Fibroblast of lung (primary cell): ENCODE measurements around the gene CCDC195. TPM values are rescaled to one million over a fixed set of nuclear protein-coding genes. Genes with fewer than 3 reads are reported as not detected.

Experiments used
- DNase-seq, 2 donors: peaks; one replicate each; pipeline versions ENCODE4 v3.0.0 to v3.0.0-alpha.2; 2010; ENCODE audit warnings: low read depth in 2 of 2
- H2AFZ ChIP-seq: 2 replicates; pipeline ENCODE4 v1.5.1; 2012; ENCODE audit warnings: low read length, control low read depth, inconsistent platforms
- H3K27ac ChIP-seq: 2 replicates; pipeline ENCODE4 v1.5.1; 2011; ENCODE audit warnings: low read length, control low read depth; ENCODE audit not compliant: insufficient read depth
- H3K27me3 ChIP-seq: 2 replicates; pipeline ENCODE4 v1.5.1; 2011; ENCODE audit warnings: mild to moderate bottlenecking, low read length; ENCODE audit not compliant: control insufficient read depth, insufficient read depth
- H3K36me3 ChIP-seq: 2 replicates; pipeline ENCODE4 v1.5.1; 2011; ENCODE audit warnings: low read length; ENCODE audit not compliant: control insufficient read depth, insufficient read depth
- H3K4me1 ChIP-seq: 2 replicates; pipeline ENCODE4 v1.5.1; 2011; ENCODE audit warnings: low read length; ENCODE audit not compliant: control insufficient read depth, insufficient read depth; ENCODE audit errors: extremely low read depth
- H3K4me2 ChIP-seq: 2 replicates; pipeline ENCODE4 v1.5.1; 2011; ENCODE audit warnings: low read length, control low read depth; ENCODE audit not compliant: insufficient read depth; ENCODE audit errors: extremely low read depth
- H3K4me3 ChIP-seq, 4 experiments: fragments of 200-600 bp in 1 of 4; sonication (generic) in 1 of 4; replicated peaks in 1 of 4; 2 replicates each; pipeline ENCODE4 v1.5.1; 2011 to 2016; ENCODE audit warnings: low read length in 4 of 4, low read depth in 3 of 4, mild to moderate bottlenecking in 3 of 4, control low read depth in 2 of 4, inconsistent platforms in 1 of 4, mixed read lengths in 1 of 4; ENCODE audit not compliant: insufficient read depth in 1 of 4; ENCODE audit errors: control extremely low read depth in 1 of 4
- H3K79me2 ChIP-seq: 2 replicates; pipeline ENCODE4 v1.5.1; 2012; ENCODE audit warnings: mild to moderate bottlenecking, low read length, inconsistent platforms; ENCODE audit not compliant: control insufficient read depth, insufficient read depth
- H3K9ac ChIP-seq: 2 replicates; pipeline ENCODE4 v1.5.1; 2011; ENCODE audit warnings: mild to moderate bottlenecking, low read length, control low read depth; ENCODE audit not compliant: insufficient read depth
- H3K9me3 ChIP-seq: 2 replicates; pipeline ENCODE4 v1.5.1; 2012; ENCODE audit warnings: low read depth, low read length; ENCODE audit not compliant: control insufficient read depth, insufficient read depth
- H4K20me1 ChIP-seq: 2 replicates; pipeline ENCODE4 v1.5.1; 2011; ENCODE audit warnings: low read length; ENCODE audit not compliant: control insufficient read depth, insufficient read depth; ENCODE audit errors: extremely low read depth
- EZH2 ChIP-seq: IDR thresholded peaks from 2 replicates; pipeline ENCODE4 v1.5.1; 2012; ENCODE audit warnings: low read length, control low read depth, mild to moderate bottlenecking; ENCODE audit errors: missing control alignments
- polyA plus RNA-seq, 2 donors: library from polyadenylated mRNA; depleted of rRNA in 1 of 2; stranded (reverse) in 1 of 2; unstranded in 1 of 2; fragments of >200 nt; gene quantifications; 2 replicates each; pipeline ENCODE4 v1.2.1, GENCODE V29; 2011 to 2012; ENCODE audit warnings: missing spikeins in 1 of 2
- total RNA-seq: library from RNA; depleted of rRNA; stranded (reverse); fragments of >200 nt; gene quantifications from 2 replicates; pipeline ENCODE4 v1.2.1, GENCODE V29; 2014
- TF ChIP-seq, protein P1 (sequence below), 2 donors: IDR thresholded peaks in 1 of 2; conservative IDR thresholded peaks in 1 of 2; 1 replicate in 1 of 2; 2 replicates in 1 of 2; pipeline ENCODE4 v1.5.1; 2011 to 2012; ENCODE audit warnings: low read length in 2 of 2, control low read depth in 1 of 2, inconsistent platforms in 1 of 2, low read depth in 1 of 2, mild to moderate bottlenecking in 1 of 2

Gene CCDC195
- total and polyA plus RNA-seq, 2 donors (not counting 1 experiment from before 2014, with no cell fraction given), result not detected

DNA sequence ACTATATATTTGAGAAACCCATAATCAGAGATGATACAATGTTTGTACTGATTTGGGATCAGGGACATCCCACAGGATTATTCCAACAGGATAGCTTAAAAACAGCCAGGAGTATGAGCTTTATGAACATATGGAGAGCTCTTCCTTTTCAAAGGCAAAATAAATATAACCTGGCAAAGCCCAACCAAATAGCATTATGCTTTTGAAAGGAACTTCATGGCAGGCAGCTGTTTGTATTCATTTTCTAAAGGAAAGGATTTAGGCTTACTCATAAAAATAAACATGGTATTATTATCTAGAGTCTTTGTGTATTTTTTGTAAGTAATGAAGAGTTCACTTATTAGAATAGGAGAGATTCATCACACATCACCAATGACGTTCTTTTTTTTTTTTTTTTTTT lies 44.4 kb downstream of the CCDC195 start:
- no peaks in the 10 kb centered on the region for H4K20me1 ChIP-seq
- no peak overlapping the region for H2AFZ ChIP-seq
- H3K4me1 ChIP-seq, result no peaks in the 10 kb centered on the region
- H3K9me3 ChIP-seq, result no peaks in the 10 kb centered on the region
- TF ChIP-seq EZH2, result no peak
- TF ChIP-seq, protein P1, sequence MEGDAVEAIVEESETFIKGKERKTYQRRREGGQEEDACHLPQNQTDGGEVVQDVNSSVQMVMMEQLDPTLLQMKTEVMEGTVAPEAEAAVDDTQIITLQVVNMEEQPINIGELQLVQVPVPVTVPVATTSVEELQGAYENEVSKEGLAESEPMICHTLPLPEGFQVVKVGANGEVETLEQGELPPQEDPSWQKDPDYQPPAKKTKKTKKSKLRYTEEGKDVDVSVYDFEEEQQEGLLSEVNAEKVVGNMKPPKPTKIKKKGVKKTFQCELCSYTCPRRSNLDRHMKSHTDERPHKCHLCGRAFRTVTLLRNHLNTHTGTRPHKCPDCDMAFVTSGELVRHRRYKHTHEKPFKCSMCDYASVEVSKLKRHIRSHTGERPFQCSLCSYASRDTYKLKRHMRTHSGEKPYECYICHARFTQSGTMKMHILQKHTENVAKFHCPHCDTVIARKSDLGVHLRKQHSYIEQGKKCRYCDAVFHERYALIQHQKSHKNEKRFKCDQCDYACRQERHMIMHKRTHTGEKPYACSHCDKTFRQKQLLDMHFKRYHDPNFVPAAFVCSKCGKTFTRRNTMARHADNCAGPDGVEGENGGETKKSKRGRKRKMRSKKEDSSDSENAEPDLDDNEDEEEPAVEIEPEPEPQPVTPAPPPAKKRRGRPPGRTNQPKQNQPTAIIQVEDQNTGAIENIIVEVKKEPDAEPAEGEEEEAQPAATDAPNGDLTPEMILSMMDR (conservative IDR thresholded peaks at IDR 0.05 in 1 of 2, IDR thresholded peaks at IDR 0.05 in 1 of 2; ENCODE audit: low read depth in 1 of 2, low read length in 2 of 2), result no peak
- H3K36me3 ChIP-seq, result no peaks in the 10 kb centered on the region
- H3K27me3 ChIP-seq, result no peaks in the 10 kb centered on the region
- no peak overlapping the region for H3K9ac ChIP-seq
- no peak overlapping the region for H3K4me3 ChIP-seq
- no peak overlapping the region for H3K27ac ChIP-seq
- H3K4me2 ChIP-seq, result no peak overlapping the region
- DNase-seq, result no peak
- H3K79me2 ChIP-seq, result no peaks in the 10 kb centered on the region

DNA sequence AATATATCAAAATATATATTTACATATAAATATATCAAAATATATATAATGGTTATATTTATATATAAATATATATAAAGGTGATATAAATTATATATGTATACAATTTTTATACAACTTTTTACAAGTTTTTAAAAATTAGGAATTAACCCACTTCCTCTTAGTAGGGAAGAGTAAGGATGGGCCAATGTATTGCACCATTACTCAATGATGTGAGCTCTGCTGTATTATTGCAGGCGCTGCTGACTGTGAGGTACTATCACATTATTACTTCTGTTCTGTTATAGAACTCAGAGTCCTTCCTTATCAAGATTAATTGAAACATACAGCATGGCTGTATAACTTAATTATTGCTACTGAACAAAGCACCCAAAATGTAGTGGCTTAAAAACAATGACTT lies 46.0 kb downstream of the CCDC195 start:
- DNase-seq, result no peak
- Histone ChIP-seq H3K27me3 (no peaks in the 10 kb centered on the region), H3K4me1 (no peaks in the 10 kb centered on the region), H3K4me2 (no peak overlapping the region), H3K79me2 (no peaks in the 10 kb centered on the region), H3K27ac (no peak overlapping the region), H3K9ac (no peak overlapping the region), H3K9me3 (no peaks in the 10 kb centered on the region), H3K36me3 (no peaks in the 10 kb centered on the region), H3K4me3 (no peak overlapping the region), H2AFZ (no peak overlapping the region), H4K20me1 (no peaks in the 10 kb centered on the region)
- TF ChIP-seq, protein P1 (conservative IDR thresholded peaks at IDR 0.05 in 1 of 2, IDR thresholded peaks at IDR 0.05 in 1 of 2; ENCODE audit: low read depth in 1 of 2, low read length in 2 of 2), result no peak
- TF ChIP-seq EZH2, result no peak

DNA sequence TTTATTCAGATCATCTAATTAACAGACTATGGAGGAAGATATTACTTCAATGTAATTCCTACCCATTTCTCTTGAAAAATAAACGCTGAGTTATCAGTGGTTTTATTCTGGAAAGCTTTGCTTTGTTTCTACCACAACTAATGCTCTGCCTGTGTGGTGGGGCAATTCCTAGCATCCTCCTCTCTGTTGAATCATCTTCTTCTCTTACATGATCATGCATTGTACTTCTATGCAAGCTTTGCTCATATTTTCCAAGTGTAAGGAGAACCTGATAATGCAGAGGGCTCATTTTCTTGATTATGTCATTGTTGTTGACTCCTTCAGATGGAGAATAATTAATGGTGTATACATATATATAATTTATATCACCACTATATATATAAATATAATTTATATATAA lies 46.7 kb downstream of the CCDC195 start:
- Histone ChIP-seq H3K4me1 (no peaks in the 10 kb centered on the region), H3K4me2 (no peak overlapping the region), H4K20me1 (no peaks in the 10 kb centered on the region), H3K9ac (peak overlapping the region; percentile 7), H2AFZ (no peak overlapping the region), H3K27me3 (no peaks in the 10 kb centered on the region), H3K27ac (no peak overlapping the region), H3K4me3 (no peak overlapping the region), H3K36me3 (no peaks in the 10 kb centered on the region), H3K79me2 (no peaks in the 10 kb centered on the region), H3K9me3 (no peaks in the 10 kb centered on the region)
- DNase-seq, result peak in 1 of 2 donors; percentile 24
- TF ChIP-seq, protein P1 (conservative IDR thresholded peaks at IDR 0.05 in 1 of 2, IDR thresholded peaks at IDR 0.05 in 1 of 2; ENCODE audit: low read depth in 1 of 2, low read length in 2 of 2), result no peak
- no peak for TF ChIP-seq EZH2
